HepG2 (cell line): ENCODE results near the gene ARMH3. TPM values are rescaled to one million over a fixed set of nuclear protein-coding genes. Genes with fewer than 3 reads are reported as not detected.

ENCODE experiments used
- ATAC-seq: fragments of 200-7000 bp; cut with Tn5 transposase; 3 replicates; pipeline ENCODE4 v1.9.1; 2020; ENCODE audit warnings: mild to moderate bottlenecking, moderate library complexity
- BruUV-seq: library from RNA; stranded (reverse); fragments of 400-500 nt; replicated peaks from 2 replicates; lab custom pipeline; 2021; lab: Mats Ljungman, UMichigan
- CTCF ChIA-PET: fragments of 300-600 bp; formaldehyde crosslinking; extraction: SDS; loops from one replicate; lab custom pipeline; 2021; ENCODE audit warnings: low total read pairs, inconsistent platforms, low intra/inter-chr PET ratio; lab: Yijun Ruan, JAX
- POLR2A ChIA-PET: fragments of 350-600 bp; sonication (Branson Sonifier 250); formaldehyde crosslinking; loops from one replicate; lab custom pipeline; 2020; ENCODE audit warnings: antibody characterized with exemption, inconsistent platforms; lab: Yijun Ruan, JAX
- DNase-seq: peaks from one replicate; pipeline ENCODE4 v3.0.0-alpha.2; 2015; ENCODE audit warnings: low spot score
- FAIRE-seq: peaks from 3 replicates; lab custom pipeline; 2011; peaks lifted over from hg19 to GRCh38; lab: Jason Lieb, UNC
- H2AFZ ChIP-seq: one replicate; pipeline ENCODE4 v1.6.1; 2011; ENCODE audit warnings: low read length, inconsistent platforms
- H3K27ac ChIP-seq: fragments of 300-600 bp; 3 replicates; pipeline ENCODE4 v1.8.0; 2011; ENCODE audit warnings: mixed run types, mild to moderate bottlenecking, mixed read lengths, low read length, inconsistent platforms; ENCODE audit not compliant: insufficient read depth; ENCODE audit errors: extremely low read length
- H3K27me3 ChIP-seq, 2 experiments: fragments of 200-600 bp in 1 of 2; 2 replicates in 1 of 2; 3 replicates in 1 of 2; pipeline versions ENCODE4 v1.6.0 to v1.8.0; 2011; ENCODE audit warnings: low read length in 2 of 2, mild to moderate bottlenecking in 2 of 2, moderate library complexity in 2 of 2, inconsistent platforms in 1 of 2; ENCODE audit not compliant: insufficient read depth in 2 of 2, control insufficient read depth in 1 of 2
- H3K36me3 ChIP-seq, 2 experiments: fragments of 200-600 bp in 1 of 2; replicated peaks in 1 of 2; 2 replicates in 1 of 2; 3 replicates in 1 of 2; pipeline versions ENCODE4 v1.5.1 to v1.8.0; 2011; ENCODE audit warnings: low read length in 2 of 2, inconsistent platforms in 1 of 2; ENCODE audit not compliant: insufficient read depth in 2 of 2, control insufficient read depth in 1 of 2
- H3K4me1 ChIP-seq: 2 replicates; pipeline ENCODE4 v1.5.1; 2012; ENCODE audit warnings: low read length, inconsistent platforms; ENCODE audit not compliant: insufficient read depth
- H3K4me2 ChIP-seq: 2 replicates; pipeline ENCODE4 v1.6.0; 2011; ENCODE audit warnings: low read depth, low read length, inconsistent platforms
- H3K4me3 ChIP-seq, 3 experiments: fragments of 200-600 bp in 1 of 3; sonication (generic), shearing (Covaris generic) in 1 of 3; replicated peaks in 1 of 3; 2 replicates each; pipeline ENCODE4 v1.5.1; 2011 to 2016; ENCODE audit warnings: low read length in 3 of 3, inconsistent platforms in 2 of 3, low read depth in 2 of 3, mild to moderate bottlenecking in 2 of 3, control low read depth in 1 of 3, mixed read lengths in 1 of 3; ENCODE audit not compliant: insufficient read depth in 1 of 3
- H3K79me2 ChIP-seq: one replicate; pipeline ENCODE4 v1.6.1; 2011; ENCODE audit warnings: low read length, inconsistent platforms; ENCODE audit not compliant: insufficient read depth
- H3K9ac ChIP-seq: 2 replicates; pipeline ENCODE4 v1.6.0; 2011; ENCODE audit warnings: mild to moderate bottlenecking, low read depth, low read length, inconsistent platforms; ENCODE audit not compliant: insufficient read depth
- H3K9me3 ChIP-seq: 2 replicates; pipeline ENCODE4 v1.5.1; 2012; ENCODE audit warnings: mild to moderate bottlenecking, low read length
- H4K20me1 ChIP-seq: 2 replicates; pipeline ENCODE4 v1.6.0; 2011; ENCODE audit warnings: inconsistent platforms, mild to moderate bottlenecking, low read length, moderate library complexity; ENCODE audit not compliant: insufficient read depth
- AGO1 ChIP-seq: fragments of 200-400 bp; formaldehyde crosslinking; IDR thresholded peaks from 2 replicates; pipeline ENCODE4 v1.6.1; 2017; ENCODE audit warnings: mild to moderate bottlenecking, low read depth, low read length, moderate library complexity; ENCODE audit not compliant: poor library complexity, severe bottlenecking
- NFKB2 ChIP-seq: sonication (generic); formaldehyde crosslinking; IDR thresholded peaks from 2 replicates; pipeline ENCODE4 v1.4.0; 2020; ENCODE audit warnings: missing genetic modification reagents, borderline replicate concordance
- NKX3-1 ChIP-seq: sonication (generic); formaldehyde crosslinking; IDR thresholded peaks from 2 replicates; pipeline ENCODE4 v1.5.0; 2020; ENCODE audit warnings: missing genetic modification reagents
- PLSCR1 ChIP-seq: sonication (generic); formaldehyde crosslinking; IDR thresholded peaks from 2 replicates; pipeline ENCODE4 v1.5.0; 2020; ENCODE audit warnings: missing genetic modification reagents, mild to moderate bottlenecking, borderline replicate concordance
- XBP1 ChIP-seq: sonication (generic); formaldehyde crosslinking; IDR thresholded peaks from 2 replicates; pipeline ENCODE4 v1.5.0; 2020; ENCODE audit warnings: missing genetic modification reagents
- ZSCAN20 ChIP-seq: sonication (generic); formaldehyde crosslinking; IDR thresholded peaks from 2 replicates; pipeline ENCODE4 v1.4.0; 2020; ENCODE audit warnings: missing genetic modification reagents, mild to moderate bottlenecking, borderline replicate concordance
- ZSCAN25 ChIP-seq: sonication (generic); formaldehyde crosslinking; IDR thresholded peaks from 2 replicates; pipeline ENCODE4 v1.8.0; 2022; ENCODE audit warnings: mild to moderate bottlenecking, missing genetic modification reagents
- ZSCAN9 ChIP-seq: IDR thresholded peaks from 2 replicates; pipeline ENCODE4 v1.6.1; 2016; ENCODE audit warnings: borderline replicate concordance
- whole genome bisulfite sequencing: methylation state at CpG from one replicate; pipeline ENCODE4 v1.1.6; 2017; ENCODE audit warnings: low lambda C conversion rate; 5-methylcytosine and 5-hydroxymethylcytosine counted together
- in situ Hi-C: cut with HindIII; loops from 2 replicates; pipeline ENCODE4 v1.10.0; 2017; ENCODE audit warnings: low pct_unique_long_range_greater_than_20kb; ENCODE audit not compliant: extremely low pct_ligation_motif_present
- intact Hi-C: fragments of 100-400 bp; cut with micrococcal nuclease; formaldehyde crosslinking; loops from one replicate; pipeline ENCODE4 v1.10.0; 2022; ENCODE audit not compliant: unreplicated experiment
- polyA plus RNA-seq, 8 experiments: library from polyadenylated mRNA; depleted of rRNA in 3 of 8; stranded (reverse) in 7 of 8; unstranded in 1 of 8; fragments of >200 nt; fragmentation: Illumina TruSeq in 4 of 8; extraction: Trizol in 4 of 8; gene quantifications; 2 replicates each; pipeline versions ENCODE4 v1.2.1 to v1.2.3, GENCODE V29; 2011 to 2016; ENCODE audit warnings: low read depth in 4 of 8, missing spikeins in 1 of 8, mixed read lengths in 1 of 8; ENCODE audit not compliant: insufficient read depth in 1 of 8
- total RNA-seq, 5 experiments: library from RNA; depleted of rRNA; stranded (reverse); fragments of >200 nt; fragmentation: Illumina TruSeq; extraction: Trizol; gene quantifications; 2 replicates each; pipeline ENCODE4 v1.2.3, GENCODE V29; 2016; ENCODE audit warnings: low read depth in 1 of 5

Gene ARMH3
- total and polyA plus RNA-seq, 2 of the 13 experiments (the other 11 are each of a cell fraction or from before 2014, with no cell fraction given), result 8.4 to 16.9 TPM

- no peak overlapping the region for H3K27ac ChIP-seq
- H3K36me3 ChIP-seq, result peaks cover 0 to 4% of the 10 kb centered on the region in 2 experiments; a peak in 1 of 5 replicates
- WGBS, result 97% methylated on average over 2 of the region's 2 CpGs
- intact Hi-C loops (no loop called here), in situ Hi-C loops (no loop called here)
- H3K9ac ChIP-seq, result no peak overlapping the region
- no peaks in the 10 kb centered on the region for H3K27me3 ChIP-seq
- H3K9me3 ChIP-seq, result no peaks in the 10 kb centered on the region
- FAIRE-seq (no peak), DNase-seq (no peak), ATAC-seq (no peak)
- TF ChIP-seq NKX3-1 (CRISPR knock-in tag) (no peak), ZSCAN25 (CRISPR knock-in tag) (no peak), AGO1 (no peak), ZSCAN9 (CRISPR knock-in tag) (no peak), PLSCR1 (CRISPR knock-in tag) (no peak), NFKB2 (CRISPR knock-in tag) (no peak), ZSCAN20 (CRISPR knock-in tag) (no peak), XBP1 (CRISPR knock-in tag) (no peak)
- no peak overlapping the region for H2AFZ ChIP-seq
- H3K4me3 ChIP-seq, result no peak overlapping the region
- POLR2A ChIA-PET, result no interaction called here
- H3K4me2 ChIP-seq, result no peak overlapping the region
- no peaks in the 10 kb centered on the region for H4K20me1 ChIP-seq
- H3K79me2 ChIP-seq, result peaks cover 5% of the 10 kb centered on the region
- H3K4me1 ChIP-seq, result peaks cover 15% of the 10 kb centered on the region
- CTCF ChIA-PET, result no interaction called here
- no TSS peak for BruUV-seq
These were observed 231.2 kb downstream of the ARMH3 start for GRCh38 chr10:101824736-101825135.
